HepG2 (cell line): ENCODE results near the gene VPS4A. TPM values are rescaled to one million over a fixed set of nuclear protein-coding genes. Genes with fewer than 3 reads are reported as not detected.

ENCODE experiments used
- BHLHE40 ChIP-seq: IDR thresholded peaks from 2 replicates; pipeline ENCODE4 v1.6.1; 2011; ENCODE audit warnings: low read length, improper control_type of control experiment
- CHD4 ChIP-seq: fragments of 200-600 bp; sonication (generic); IDR thresholded peaks from 2 replicates; pipeline ENCODE4 v1.7.0; 2017; ENCODE audit warnings: mild to moderate bottlenecking, low read length, borderline replicate concordance
- FOXJ3 ChIP-seq: sonication (generic); formaldehyde crosslinking; IDR thresholded peaks from 2 replicates; pipeline ENCODE4 v1.4.0; 2020; ENCODE audit warnings: missing genetic modification reagents, mild to moderate bottlenecking, borderline replicate concordance
- FOXP1 ChIP-seq, 2 experiments: fragments of 450-650 bp in 1 of 2; IDR thresholded peaks; 2 replicates each; pipeline ENCODE4 v1.6.1; 2017 to 2018; ENCODE audit warnings: antibody characterized with exemption in 1 of 2
- GATAD1 ChIP-seq: IDR thresholded peaks from 2 replicates; pipeline ENCODE4 v1.6.1; 2016; ENCODE audit warnings: missing genetic modification reagents, missing compliant biosample characterization
- GFI1 ChIP-seq: sonication (generic); formaldehyde crosslinking; IDR thresholded peaks from 2 replicates; pipeline ENCODE4 v1.5.0; 2020; ENCODE audit warnings: missing genetic modification reagents, mild to moderate bottlenecking, borderline replicate concordance
- HNF4G ChIP-seq, 2 experiments: sonication (generic) in 1 of 2; formaldehyde crosslinking in 1 of 2; IDR thresholded peaks; 2 replicates each; pipeline versions ENCODE4 v1.4.0 to v1.6.1; 2011 to 2020; ENCODE audit warnings: borderline replicate concordance in 2 of 2, low read depth in 2 of 2, mild to moderate bottlenecking in 2 of 2, low read length in 1 of 2, missing genetic modification reagents in 1 of 2, moderate library complexity in 1 of 2
- KDM6A ChIP-seq: IDR thresholded peaks from 2 replicates; pipeline ENCODE4 v1.6.1; 2016; ENCODE audit warnings: low read depth
- THAP11 ChIP-seq: IDR thresholded peaks from 2 replicates; pipeline ENCODE4 v1.6.1; 2016; ENCODE audit warnings: missing biosample characterization, missing genetic modification reagents
- ZFP37 ChIP-seq: sonication (generic); formaldehyde crosslinking; IDR thresholded peaks from 2 replicates; pipeline ENCODE4 v1.4.0; 2020; ENCODE audit warnings: missing genetic modification reagents, borderline replicate concordance
- ZNF121 ChIP-seq: sonication (generic); formaldehyde crosslinking; IDR thresholded peaks from 2 replicates; pipeline ENCODE4 v1.5.0; 2020; ENCODE audit warnings: mild to moderate bottlenecking, missing genetic modification reagents
- ZNF547 ChIP-seq: sonication (generic); formaldehyde crosslinking; IDR thresholded peaks from 2 replicates; pipeline ENCODE4 v1.5.1; 2020; ENCODE audit warnings: mild to moderate bottlenecking, missing genetic modification reagents
- ZNF629 ChIP-seq: sonication (generic); formaldehyde crosslinking; conservative IDR thresholded peaks from 2 replicates; pipeline ENCODE4 v1.5.0; 2020; ENCODE audit warnings: missing genetic modification reagents
- polyA plus RNA-seq, 8 experiments: library from polyadenylated mRNA; depleted of rRNA in 3 of 8; stranded (reverse) in 7 of 8; unstranded in 1 of 8; fragments of >200 nt; fragmentation: Illumina TruSeq in 4 of 8; extraction: Trizol in 4 of 8; gene quantifications; 2 replicates each; pipeline versions ENCODE4 v1.2.1 to v1.2.3, GENCODE V29; 2011 to 2016; ENCODE audit warnings: low read depth in 4 of 8, missing spikeins in 1 of 8, mixed read lengths in 1 of 8; ENCODE audit not compliant: insufficient read depth in 1 of 8
- total RNA-seq, 5 experiments: library from RNA; depleted of rRNA; stranded (reverse); fragments of >200 nt; fragmentation: Illumina TruSeq; extraction: Trizol; gene quantifications; 2 replicates each; pipeline ENCODE4 v1.2.3, GENCODE V29; 2016; ENCODE audit warnings: low read depth in 1 of 5
- TF ChIP-seq, protein P1 (sequence below): IDR thresholded peaks from 2 replicates; pipeline ENCODE4 v1.4.0; 2020; ENCODE audit warnings: mild to moderate bottlenecking, missing genetic modification reagents
- TF ChIP-seq, protein P2 (sequence below): IDR thresholded peaks from 2 replicates; pipeline ENCODE4 v1.6.1; 2016; ENCODE audit warnings: mild to moderate bottlenecking
- TF ChIP-seq, protein P3 (sequence below): IDR thresholded peaks from 2 replicates; pipeline ENCODE4 v1.6.1; 2016
- TF ChIP-seq, protein P4 (sequence below): sonication (generic); formaldehyde crosslinking; IDR thresholded peaks from 2 replicates; pipeline ENCODE4 v1.8.0; 2022; ENCODE audit warnings: missing genetic modification reagents, low read depth, mild to moderate bottlenecking, borderline replicate concordance

Gene VPS4A
- total and polyA plus RNA-seq, 2 of the 13 experiments (the other 11 are each of a cell fraction or from before 2014, with no cell fraction given): 13.2 to 27.9 TPM

DNA sequence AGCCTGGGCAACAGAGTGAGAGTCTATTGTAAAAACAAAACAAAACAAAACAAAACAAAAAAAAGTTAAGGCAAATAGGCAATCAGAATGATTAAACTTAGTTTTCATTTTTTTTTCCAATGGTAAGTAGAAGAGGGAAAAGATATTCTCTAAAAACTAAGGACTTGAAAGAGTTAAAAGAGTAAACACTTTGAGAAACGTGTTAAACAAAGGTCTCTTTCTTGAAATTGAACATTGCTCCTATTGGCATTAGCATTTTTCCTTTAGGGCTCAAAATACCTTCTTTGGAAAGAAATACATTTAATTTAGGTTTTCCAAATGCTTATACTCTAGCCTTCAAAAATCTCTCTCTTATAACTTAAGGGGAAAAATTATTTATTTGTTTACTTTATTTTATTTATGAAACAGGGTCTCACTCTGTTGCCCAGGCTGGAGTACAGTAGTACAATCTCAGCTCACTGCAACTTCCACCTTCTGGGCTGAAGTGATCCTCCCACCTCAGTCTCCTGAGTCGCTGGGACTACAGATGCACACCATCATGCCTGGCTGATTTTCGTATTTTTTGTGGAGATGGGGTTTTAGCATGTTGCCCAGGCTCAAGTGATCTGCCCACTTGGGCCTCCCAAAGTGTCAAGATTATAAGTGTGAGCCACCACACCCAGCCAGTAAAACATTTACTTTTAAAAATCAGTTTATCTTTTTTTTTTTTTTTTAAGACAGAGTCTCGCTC lies 44.7 kb upstream of the VPS4A start (continued):
- TF ChIP-seq, protein P1, sequence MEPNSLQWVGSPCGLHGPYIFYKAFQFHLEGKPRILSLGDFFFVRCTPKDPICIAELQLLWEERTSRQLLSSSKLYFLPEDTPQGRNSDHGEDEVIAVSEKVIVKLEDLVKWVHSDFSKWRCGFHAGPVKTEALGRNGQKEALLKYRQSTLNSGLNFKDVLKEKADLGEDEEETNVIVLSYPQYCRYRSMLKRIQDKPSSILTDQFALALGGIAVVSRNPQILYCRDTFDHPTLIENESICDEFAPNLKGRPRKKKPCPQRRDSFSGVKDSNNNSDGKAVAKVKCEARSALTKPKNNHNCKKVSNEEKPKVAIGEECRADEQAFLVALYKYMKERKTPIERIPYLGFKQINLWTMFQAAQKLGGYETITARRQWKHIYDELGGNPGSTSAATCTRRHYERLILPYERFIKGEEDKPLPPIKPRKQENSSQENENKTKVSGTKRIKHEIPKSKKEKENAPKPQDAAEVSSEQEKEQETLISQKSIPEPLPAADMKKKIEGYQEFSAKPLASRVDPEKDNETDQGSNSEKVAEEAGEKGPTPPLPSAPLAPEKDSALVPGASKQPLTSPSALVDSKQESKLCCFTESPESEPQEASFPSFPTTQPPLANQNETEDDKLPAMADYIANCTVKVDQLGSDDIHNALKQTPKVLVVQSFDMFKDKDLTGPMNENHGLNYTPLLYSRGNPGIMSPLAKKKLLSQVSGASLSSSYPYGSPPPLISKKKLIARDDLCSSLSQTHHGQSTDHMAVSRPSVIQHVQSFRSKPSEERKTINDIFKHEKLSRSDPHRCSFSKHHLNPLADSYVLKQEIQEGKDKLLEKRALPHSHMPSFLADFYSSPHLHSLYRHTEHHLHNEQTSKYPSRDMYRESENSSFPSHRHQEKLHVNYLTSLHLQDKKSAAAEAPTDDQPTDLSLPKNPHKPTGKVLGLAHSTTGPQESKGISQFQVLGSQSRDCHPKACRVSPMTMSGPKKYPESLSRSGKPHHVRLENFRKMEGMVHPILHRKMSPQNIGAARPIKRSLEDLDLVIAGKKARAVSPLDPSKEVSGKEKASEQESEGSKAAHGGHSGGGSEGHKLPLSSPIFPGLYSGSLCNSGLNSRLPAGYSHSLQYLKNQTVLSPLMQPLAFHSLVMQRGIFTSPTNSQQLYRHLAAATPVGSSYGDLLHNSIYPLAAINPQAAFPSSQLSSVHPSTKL (CRISPR knock-in tag): peak; percentile 25; the same call in 1 of the 2 replicates
- TF ChIP-seq ZNF629 (CRISPR knock-in tag): peak; percentile 92
- no peak for TF ChIP-seq BHLHE40
- TF ChIP-seq ZNF121 (CRISPR knock-in tag): peak; percentile 96
- TF ChIP-seq HNF4G (IDR thresholded peaks at IDR 0.05; ENCODE audit: borderline replicate concordance, low read depth, low read length): 0 out of 2 replicates have a peak, but pooled peaks have one; percentile 22
- TF ChIP-seq HNF4G (CRISPR knock-in tag; IDR thresholded peaks at IDR 0.05; ENCODE audit: borderline replicate concordance, low read depth): no peak
- peak; percentile 26; the same call in 1 of the 2 replicates for TF ChIP-seq CHD4
- no peak for TF ChIP-seq ZNF547 (CRISPR knock-in tag)
- 0 out of 2 replicates have a peak, but pooled peaks have one; percentile 11 for TF ChIP-seq KDM6A
- no peak for TF ChIP-seq GATAD1 (CRISPR knock-in tag)
- no peak for TF ChIP-seq ZFP37
- TF ChIP-seq THAP11 (CRISPR knock-in tag): 0 out of 2 replicates have a peak, but pooled peaks have one; percentile 16
- peak; percentile 27; the same call in 1 of the 2 replicates for TF ChIP-seq FOXJ3 (CRISPR knock-in tag)
- TF ChIP-seq, protein P2, sequence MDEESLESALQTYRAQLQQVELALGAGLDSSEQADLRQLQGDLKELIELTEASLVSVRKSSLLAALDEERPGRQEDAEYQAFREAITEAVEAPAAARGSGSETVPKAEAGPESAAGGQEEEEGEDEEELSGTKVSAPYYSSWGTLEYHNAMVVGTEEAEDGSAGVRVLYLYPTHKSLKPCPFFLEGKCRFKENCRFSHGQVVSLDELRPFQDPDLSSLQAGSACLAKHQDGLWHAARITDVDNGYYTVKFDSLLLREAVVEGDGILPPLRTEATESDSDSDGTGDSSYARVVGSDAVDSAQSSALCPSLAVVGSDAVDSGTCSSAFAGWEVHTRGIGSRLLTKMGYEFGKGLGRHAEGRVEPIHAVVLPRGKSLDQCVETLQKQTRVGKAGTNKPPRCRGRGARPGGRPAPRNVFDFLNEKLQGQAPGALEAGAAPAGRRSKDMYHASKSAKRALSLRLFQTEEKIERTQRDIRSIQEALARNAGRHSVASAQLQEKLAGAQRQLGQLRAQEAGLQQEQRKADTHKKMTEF (CRISPR knock-in tag): peak; percentile 40; the same call in 1 of the 2 replicates
- TF ChIP-seq, protein P3, sequence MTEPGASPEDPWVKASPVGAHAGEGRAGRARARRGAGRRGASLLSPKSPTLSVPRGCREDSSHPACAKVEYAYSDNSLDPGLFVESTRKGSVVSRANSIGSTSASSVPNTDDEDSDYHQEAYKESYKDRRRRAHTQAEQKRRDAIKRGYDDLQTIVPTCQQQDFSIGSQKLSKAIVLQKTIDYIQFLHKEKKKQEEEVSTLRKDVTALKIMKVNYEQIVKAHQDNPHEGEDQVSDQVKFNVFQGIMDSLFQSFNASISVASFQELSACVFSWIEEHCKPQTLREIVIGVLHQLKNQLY (CRISPR knock-in tag): no peak
- no peak for TF ChIP-seq FOXP1 (IDR thresholded peaks at IDR 0.05)
- TF ChIP-seq FOXP1 (CRISPR knock-in tag; IDR thresholded peaks at IDR 0.05): peak; percentile 24; the same call in 1 of the 2 replicates
- 0 out of 2 replicates have a peak, but pooled peaks have one; percentile 32 for TF ChIP-seq GFI1 (CRISPR knock-in tag)
- TF ChIP-seq, protein P4, sequence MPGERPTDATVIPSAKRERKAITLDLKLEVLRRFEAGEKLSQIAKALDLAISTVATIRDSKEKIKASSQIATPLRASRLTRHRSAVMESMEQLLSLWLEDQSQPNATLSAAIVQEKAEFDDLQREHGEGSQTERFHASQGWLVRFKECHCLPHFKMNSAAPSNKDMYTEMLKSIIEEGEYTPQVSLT: no peak
